Measurements from ENCODE around the gene SAMD3. TPM values are rescaled to one million over a fixed set of nuclear protein-coding genes. Genes with fewer than 3 reads are reported as not detected.
"Not testable (repeated sequence)": the region's sequence is repeated elsewhere in the genome, so short reads cannot be mapped to it uniquely, and the experiment has no call there.

SAMD3 gene
- total and polyA plus RNA-seq, 2 of the 13 experiments (the other 11 are each of a cell fraction or from before 2014, with no cell fraction given): not detected

DNA sequence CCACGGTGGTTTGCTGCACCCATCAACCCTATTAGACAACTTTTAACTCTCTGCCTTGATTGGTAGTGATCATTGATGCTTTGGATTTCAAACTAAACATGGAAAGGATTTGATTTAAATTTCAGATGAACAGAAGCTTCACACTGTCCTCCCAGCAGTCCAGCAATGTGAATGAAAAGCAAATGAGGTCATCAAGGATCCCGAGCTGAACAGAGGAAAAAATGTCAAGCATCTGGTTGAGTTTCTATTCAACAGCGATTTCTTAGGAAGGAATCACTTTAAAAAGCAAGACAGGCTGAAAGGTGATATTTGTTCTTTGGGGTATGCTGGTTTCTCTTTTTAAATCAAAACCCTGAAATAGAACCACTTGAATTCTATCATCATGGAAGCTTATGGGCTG is 10.6 kb upstream of the SAMD3 start:
- TF ChIP-seq ZNF652 (CRISPR knock-in tag; IDR thresholded peaks at IDR 0.05; ENCODE audit: borderline replicate concordance, low read depth) (no peak), ZNF558 (CRISPR knock-in tag; IDR thresholded peaks at IDR 0.05; ENCODE audit: borderline replicate concordance) (no peak), ERF (CRISPR knock-in tag; IDR thresholded peaks at IDR 0.05) (no peak), ZSCAN31 (CRISPR knock-in tag; IDR thresholded peaks at IDR 0.05; ENCODE audit: low read depth) (no peak), JUNB (CRISPR knock-in tag; IDR thresholded peaks at IDR 0.05; ENCODE audit: borderline replicate concordance) (no peak), ZNF790 (CRISPR knock-in tag; IDR thresholded peaks at IDR 0.05; ENCODE audit: borderline replicate concordance) (no peak), NFIC (IDR thresholded peaks at IDR 0.05; ENCODE audit: low read length) (no peak)
- TF ChIP-seq, protein P1, sequence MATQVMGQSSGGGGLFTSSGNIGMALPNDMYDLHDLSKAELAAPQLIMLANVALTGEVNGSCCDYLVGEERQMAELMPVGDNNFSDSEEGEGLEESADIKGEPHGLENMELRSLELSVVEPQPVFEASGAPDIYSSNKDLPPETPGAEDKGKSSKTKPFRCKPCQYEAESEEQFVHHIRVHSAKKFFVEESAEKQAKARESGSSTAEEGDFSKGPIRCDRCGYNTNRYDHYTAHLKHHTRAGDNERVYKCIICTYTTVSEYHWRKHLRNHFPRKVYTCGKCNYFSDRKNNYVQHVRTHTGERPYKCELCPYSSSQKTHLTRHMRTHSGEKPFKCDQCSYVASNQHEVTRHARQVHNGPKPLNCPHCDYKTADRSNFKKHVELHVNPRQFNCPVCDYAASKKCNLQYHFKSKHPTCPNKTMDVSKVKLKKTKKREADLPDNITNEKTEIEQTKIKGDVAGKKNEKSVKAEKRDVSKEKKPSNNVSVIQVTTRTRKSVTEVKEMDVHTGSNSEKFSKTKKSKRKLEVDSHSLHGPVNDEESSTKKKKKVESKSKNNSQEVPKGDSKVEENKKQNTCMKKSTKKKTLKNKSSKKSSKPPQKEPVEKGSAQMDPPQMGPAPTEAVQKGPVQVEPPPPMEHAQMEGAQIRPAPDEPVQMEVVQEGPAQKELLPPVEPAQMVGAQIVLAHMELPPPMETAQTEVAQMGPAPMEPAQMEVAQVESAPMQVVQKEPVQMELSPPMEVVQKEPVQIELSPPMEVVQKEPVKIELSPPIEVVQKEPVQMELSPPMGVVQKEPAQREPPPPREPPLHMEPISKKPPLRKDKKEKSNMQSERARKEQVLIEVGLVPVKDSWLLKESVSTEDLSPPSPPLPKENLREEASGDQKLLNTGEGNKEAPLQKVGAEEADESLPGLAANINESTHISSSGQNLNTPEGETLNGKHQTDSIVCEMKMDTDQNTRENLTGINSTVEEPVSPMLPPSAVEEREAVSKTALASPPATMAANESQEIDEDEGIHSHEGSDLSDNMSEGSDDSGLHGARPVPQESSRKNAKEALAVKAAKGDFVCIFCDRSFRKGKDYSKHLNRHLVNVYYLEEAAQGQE (IDR thresholded peaks at IDR 0.05; ENCODE audit: borderline replicate concordance in 1 of 2, low read depth in 1 of 2, low read length in 2 of 2): no peak
- TF ChIP-seq, protein P2, sequence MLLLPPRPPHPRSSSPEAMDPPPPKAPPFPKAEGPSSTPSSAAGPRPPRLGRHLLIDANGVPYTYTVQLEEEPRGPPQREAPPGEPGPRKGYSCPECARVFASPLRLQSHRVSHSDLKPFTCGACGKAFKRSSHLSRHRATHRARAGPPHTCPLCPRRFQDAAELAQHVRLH (CRISPR knock-in tag; IDR thresholded peaks at IDR 0.05; ENCODE audit: borderline replicate concordance, low read depth): no peak
- TF ChIP-seq, protein P3, sequence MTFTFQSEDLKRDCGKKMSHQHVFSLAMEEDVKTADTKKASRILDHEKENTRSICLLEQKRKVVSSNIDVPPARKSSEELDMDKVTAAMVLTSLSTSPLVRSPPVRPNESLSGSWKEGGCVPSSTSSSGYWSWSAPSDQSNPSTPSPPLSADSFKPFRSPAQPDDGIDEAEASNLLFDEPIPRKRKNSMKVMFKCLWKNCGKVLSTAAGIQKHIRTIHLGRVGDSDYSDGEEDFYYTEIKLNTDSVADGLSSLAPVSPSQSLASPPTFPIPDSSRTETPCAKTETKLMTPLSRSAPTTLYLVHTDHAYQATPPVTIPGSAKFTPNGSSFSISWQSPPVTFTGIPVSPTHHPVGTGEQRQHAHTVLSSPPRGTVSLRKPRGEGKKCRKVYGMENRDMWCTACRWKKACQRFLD (CRISPR knock-in tag; IDR thresholded peaks at IDR 0.05; ENCODE audit: borderline replicate concordance): no peak
- no peak overlapping the region for H3K4me2 ChIP-seq (ENCODE audit: low read depth, low read length)
- no peak overlapping the region for H3K27ac ChIP-seq (ENCODE audit: extremely low read length, insufficient read depth, low read length)
- H3K4me1 ChIP-seq (ENCODE audit: insufficient read depth, low read length): no peaks in the 10 kb centered on the region
- no peak overlapping the region for H2AFZ ChIP-seq (ENCODE audit: low read length)
- no TSS peak for BruUV-seq (replicated peaks)
- in situ Hi-C loops (cut with HindIII; ENCODE audit: extremely low pct_ligation_motif_present, low pct_unique_long_range_greater_than_20kb) (no loop called here), intact Hi-C loops (cut with micrococcal nuclease; ENCODE audit: unreplicated experiment) (loop anchor here (10.0 kb wide), 1 partner anchor 201 kb away; no protein-coding TSS in a partner anchor)
- H4K20me1 ChIP-seq (ENCODE audit: insufficient read depth, low read length): no peaks in the 10 kb centered on the region
- ChIA-PET CTCF (ENCODE audit: low intra/inter-chr PET ratio, low total read pairs) (no interaction called here), POLR2A (no interaction called here)
- no peak overlapping the region for H3K9ac ChIP-seq (ENCODE audit: insufficient read depth, low read depth, low read length)
- 0% methylated on average over 3 of the region's 3 CpGs for WGBS (ENCODE audit: low lambda C conversion rate)
- FAIRE-seq: no peak
- H3K4me3 ChIP-seq (replicated peaks in 1 of 3; ENCODE audit: insufficient read depth in 1 of 3, low read depth in 2 of 3, low read length in 3 of 3): no peak overlapping the region
- no peaks in the 10 kb centered on the region for H3K79me2 ChIP-seq (ENCODE audit: insufficient read depth, low read length)
- H3K27me3 ChIP-seq (ENCODE audit: control insufficient read depth in 1 of 2, insufficient read depth in 2 of 2, low read length in 2 of 2): peaks cover 0 to 2% of the 10 kb centered on the region in 2 experiments; a peak in 2 of 5 replicates
- no peaks in the 10 kb centered on the region for H3K9me3 ChIP-seq (ENCODE audit: low read length)
- H3K36me3 ChIP-seq (replicated peaks in 1 of 2; ENCODE audit: control insufficient read depth in 1 of 2, insufficient read depth in 2 of 2, low read length in 2 of 2): no peaks in the 10 kb centered on the region
- no peak for ATAC-seq
- DNase-seq (ENCODE audit: low spot score): no peak

DNA sequence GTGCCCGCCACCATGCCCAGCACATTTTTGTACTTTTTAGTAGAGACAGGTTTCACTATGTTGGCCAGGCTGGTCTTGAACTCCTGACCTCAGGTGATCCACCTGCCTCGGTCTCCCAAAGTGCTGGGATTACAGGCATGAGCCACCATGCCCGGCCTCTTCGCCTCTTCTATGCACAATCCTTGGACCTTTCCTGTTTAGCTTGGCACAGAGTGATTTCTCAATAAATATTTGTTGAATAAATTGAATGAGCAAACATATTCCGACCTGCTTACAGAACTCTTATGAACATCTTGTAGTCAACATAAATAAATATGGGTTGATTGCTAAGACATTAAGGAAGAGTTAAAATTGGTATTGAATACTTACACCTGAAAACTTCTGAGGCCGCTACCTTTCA is 7.8 kb upstream of the SAMD3 start:
- in situ Hi-C loops (cut with HindIII; ENCODE audit: extremely low pct_ligation_motif_present, low pct_unique_long_range_greater_than_20kb); BruUV-seq (replicated peaks): not testable (repeated sequence)

More for the DNA sequence above, 7.8 kb upstream of the SAMD3 start:
- POLR2A ChIA-PET; ATAC-seq; H3K36me3 ChIP-seq (replicated peaks in 1 of 2; ENCODE audit: control insufficient read depth in 1 of 2, insufficient read depth in 2 of 2, low read length in 2 of 2); H4K20me1 ChIP-seq (ENCODE audit: insufficient read depth, low read length); H3K9ac ChIP-seq (ENCODE audit: insufficient read depth, low read depth, low read length); DNase-seq (ENCODE audit: low spot score); CTCF ChIA-PET (ENCODE audit: low intra/inter-chr PET ratio, low total read pairs); FAIRE-seq; H3K4me2 ChIP-seq (ENCODE audit: low read depth, low read length); H3K27ac ChIP-seq (ENCODE audit: extremely low read length, insufficient read depth, low read length); H2AFZ ChIP-seq (ENCODE audit: low read length); H3K27me3 ChIP-seq (ENCODE audit: control insufficient read depth in 1 of 2, insufficient read depth in 2 of 2, low read length in 2 of 2); H3K9me3 ChIP-seq (ENCODE audit: low read length); H3K79me2 ChIP-seq (ENCODE audit: insufficient read depth, low read length); H3K4me1 ChIP-seq (ENCODE audit: insufficient read depth, low read length); H3K4me3 ChIP-seq (replicated peaks in 1 of 3; ENCODE audit: insufficient read depth in 1 of 3, low read depth in 2 of 3, low read length in 3 of 3): not testable (repeated sequence)
- intact Hi-C loops (cut with micrococcal nuclease; ENCODE audit: unreplicated experiment): loop anchor here (10.0 kb wide), 1 partner anchor 204 kb away; no protein-coding TSS in a partner anchor
- WGBS (ENCODE audit: low lambda C conversion rate): 26% methylated on average over 6 of the region's 6 CpGs
